ENCODE results near the gene CA12.

- no peak for TF ChIP-seq POLR2A (IDR thresholded peaks at IDR 0.05)
- TF ChIP-seq, protein P1, sequence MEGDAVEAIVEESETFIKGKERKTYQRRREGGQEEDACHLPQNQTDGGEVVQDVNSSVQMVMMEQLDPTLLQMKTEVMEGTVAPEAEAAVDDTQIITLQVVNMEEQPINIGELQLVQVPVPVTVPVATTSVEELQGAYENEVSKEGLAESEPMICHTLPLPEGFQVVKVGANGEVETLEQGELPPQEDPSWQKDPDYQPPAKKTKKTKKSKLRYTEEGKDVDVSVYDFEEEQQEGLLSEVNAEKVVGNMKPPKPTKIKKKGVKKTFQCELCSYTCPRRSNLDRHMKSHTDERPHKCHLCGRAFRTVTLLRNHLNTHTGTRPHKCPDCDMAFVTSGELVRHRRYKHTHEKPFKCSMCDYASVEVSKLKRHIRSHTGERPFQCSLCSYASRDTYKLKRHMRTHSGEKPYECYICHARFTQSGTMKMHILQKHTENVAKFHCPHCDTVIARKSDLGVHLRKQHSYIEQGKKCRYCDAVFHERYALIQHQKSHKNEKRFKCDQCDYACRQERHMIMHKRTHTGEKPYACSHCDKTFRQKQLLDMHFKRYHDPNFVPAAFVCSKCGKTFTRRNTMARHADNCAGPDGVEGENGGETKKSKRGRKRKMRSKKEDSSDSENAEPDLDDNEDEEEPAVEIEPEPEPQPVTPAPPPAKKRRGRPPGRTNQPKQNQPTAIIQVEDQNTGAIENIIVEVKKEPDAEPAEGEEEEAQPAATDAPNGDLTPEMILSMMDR (IDR thresholded peaks at IDR 0.05): no peak
Measured at GRCh38 chr15:63338170-63338569, 43.5 kb downstream of the CA12 start.

Measured in vagina (tissue), 2 donors.